Keratinocyte (primary cell): ENCODE results near the gene AADAT. TPM values are rescaled to one million over a fixed set of nuclear protein-coding genes. Genes with fewer than 3 reads are reported as not detected.

Experiments
- DNase-seq: peaks from one replicate; pipeline ENCODE4 v3.0.0-alpha.2; 2011; ENCODE audit warnings: low read depth, missing footprints, low spot score
- FAIRE-seq: peaks from 2 replicates; lab custom pipeline; 2011; peaks lifted over from hg19 to GRCh38; lab: Jason Lieb, UNC
- H2AFZ ChIP-seq: 2 replicates; pipeline ENCODE4 v1.6.0; 2012; ENCODE audit warnings: low read length, control low read depth, inconsistent platforms; ENCODE audit not compliant: control insufficient read depth
- H3K27ac ChIP-seq: 2 replicates; pipeline ENCODE4 v1.5.1; 2011; ENCODE audit warnings: low read length; ENCODE audit not compliant: control insufficient read depth, insufficient read depth
- H3K27me3 ChIP-seq: 3 replicates; pipeline ENCODE4 v1.6.0; 2011; ENCODE audit warnings: low read length; ENCODE audit not compliant: control insufficient read depth, insufficient read depth; ENCODE audit errors: extremely low read depth
- H3K36me3 ChIP-seq, 2 experiments: 2 replicates in 1 of 2; 3 replicates in 1 of 2; pipeline ENCODE4 v1.5.1; 2011; ENCODE audit warnings: low read length in 2 of 2, mild to moderate bottlenecking in 1 of 2; ENCODE audit not compliant: control insufficient read depth in 2 of 2, insufficient read depth in 2 of 2; ENCODE audit errors: extremely low read depth in 1 of 2
- H3K4me1 ChIP-seq: 3 replicates; pipeline ENCODE4 v1.5.1; 2011; ENCODE audit warnings: low read length; ENCODE audit not compliant: control insufficient read depth, insufficient read depth; ENCODE audit errors: extremely low read depth
- H3K4me2 ChIP-seq: 3 replicates; pipeline ENCODE4 v1.6.0; 2011; ENCODE audit warnings: low read depth, low read length; ENCODE audit not compliant: control insufficient read depth, insufficient read depth; ENCODE audit errors: extremely low read depth
- H3K4me3 ChIP-seq, 3 experiments: fragments of 200-600 bp in 1 of 3; sonication (generic) in 1 of 3; 2 replicates in 2 of 3; 3 replicates in 1 of 3; pipeline ENCODE4 v1.5.1; 2011 to 2016; ENCODE audit warnings: low read length in 3 of 3, mild to moderate bottlenecking in 3 of 3, control low read depth in 2 of 3, inconsistent platforms in 1 of 3, low read depth in 1 of 3, mixed read lengths in 1 of 3, mixed run types in 1 of 3, moderate library complexity in 1 of 3; ENCODE audit not compliant: control insufficient read depth in 2 of 3, insufficient read depth in 2 of 3; ENCODE audit errors: extremely low read depth in 1 of 3
- H3K79me2 ChIP-seq: 2 replicates; pipeline ENCODE4 v1.6.0; 2012; ENCODE audit warnings: low read length; ENCODE audit not compliant: control insufficient read depth, insufficient read depth
- H3K9ac ChIP-seq: 3 replicates; pipeline ENCODE4 v1.6.0; 2011; ENCODE audit warnings: low read length; ENCODE audit not compliant: control insufficient read depth, insufficient read depth; ENCODE audit errors: extremely low read depth
- H3K9me1 ChIP-seq: 3 replicates; pipeline ENCODE4 v1.6.0; 2011; ENCODE audit warnings: low read length; ENCODE audit not compliant: control insufficient read depth, insufficient read depth; ENCODE audit errors: extremely low read depth
- H3K9me3 ChIP-seq: 2 replicates; pipeline ENCODE4 v1.5.1; 2012; ENCODE audit warnings: low read depth, low read length; ENCODE audit not compliant: control insufficient read depth
- H4K20me1 ChIP-seq: 3 replicates; pipeline ENCODE4 v1.6.0; 2011; ENCODE audit warnings: low read length; ENCODE audit not compliant: control insufficient read depth, insufficient read depth; ENCODE audit errors: extremely low read depth
- EZH2 ChIP-seq: IDR thresholded peaks from one replicate; pipeline ENCODE4 v1.6.1; 2012; ENCODE audit warnings: inconsistent platforms, mild to moderate bottlenecking, low read length, moderate library complexity
- dilution Hi-C: fragments of 300-500 bp; cut with MboI; formaldehyde crosslinking; loops from one replicate; pipeline ENCODE4 v1.7.0; 2020; ENCODE audit warnings: low sequenced_read_pairs; ENCODE audit not compliant: extremely low pct_ligation_motif_present
- polyA plus RNA-seq, 5 experiments: library from polyadenylated mRNA; depleted of rRNA in 3 of 5; stranded (reverse) in 3 of 5; stranded (forward) in 1 of 5; unstranded in 1 of 5; fragments of >200 nt; gene quantifications; 1 replicate in 1 of 5; 2 replicates in 3 of 5; 3 replicates in 1 of 5; pipeline versions ENCODE4 v1.2.1 to v1.2.3, GENCODE V29; 2011 to 2012; ENCODE audit warnings: missing spikeins in 2 of 5, low read depth in 1 of 5, low replicate concordance in 1 of 5
- TF ChIP-seq, protein P1 (sequence below), 3 experiments: IDR thresholded peaks in 1 of 3; conservative IDR thresholded peaks in 1 of 3; optimal IDR thresholded peaks in 1 of 3; 2 replicates in 2 of 3; 3 replicates in 1 of 3; pipeline versions ENCODE3 to v1.5.1; 2011; ENCODE audit warnings: low read length in 3 of 3, mild to moderate bottlenecking in 3 of 3, moderate library complexity in 2 of 3, control low read depth in 1 of 3, inconsistent platforms in 1 of 3; ENCODE audit not compliant: insufficient read depth in 2 of 3; ENCODE audit errors: extremely low read depth in 1 of 3

Gene AADAT
- polyA plus RNA-seq, 1 donor (not counting 4 experiments of a cell fraction or from before 2014, with no cell fraction given), result 5.2 TPM

DNA sequence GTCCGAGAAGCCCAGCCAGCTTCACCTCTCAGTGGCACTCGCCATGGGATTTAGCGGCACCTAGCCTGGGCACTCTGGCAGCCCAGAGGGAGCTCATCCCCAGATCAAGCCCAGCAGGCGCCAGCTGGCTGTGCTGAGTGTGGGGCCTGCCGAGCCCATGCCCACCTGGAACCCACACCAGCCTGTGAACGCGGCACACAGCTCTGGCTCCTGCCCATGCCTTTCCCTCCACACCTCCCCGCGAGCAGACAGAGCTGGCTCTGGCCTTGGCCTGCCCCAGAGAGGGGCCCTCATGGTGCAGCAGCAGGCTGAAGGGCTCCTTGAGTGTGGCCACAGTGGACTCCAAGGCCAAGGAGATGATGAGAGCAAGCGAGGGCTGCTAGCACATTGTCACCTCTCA, 38.0 kb upstream of the AADAT start:
- FAIRE-seq (no peak), DNase-seq (no peak)
- H3K4me3 ChIP-seq, result no peak overlapping the region
- no peaks in the 10 kb centered on the region for H3K36me3 ChIP-seq
- no peaks in the 10 kb centered on the region for H3K27me3 ChIP-seq
- no peaks in the 10 kb centered on the region for H4K20me1 ChIP-seq
- H3K9me3 ChIP-seq, result no peaks in the 10 kb centered on the region
- H3K4me2 ChIP-seq, result no peak overlapping the region
- H2AFZ ChIP-seq, result no peak overlapping the region
- no peak overlapping the region for H3K27ac ChIP-seq
- no peaks in the 10 kb centered on the region for H3K79me2 ChIP-seq
- no peaks in the 10 kb centered on the region for H3K4me1 ChIP-seq
- dilution Hi-C loops, result no loop called here
- H3K9ac ChIP-seq, result no peak overlapping the region
- H3K9me1 ChIP-seq, result no peaks in the 10 kb centered on the region
- TF ChIP-seq EZH2, result no peak
- TF ChIP-seq, protein P1, sequence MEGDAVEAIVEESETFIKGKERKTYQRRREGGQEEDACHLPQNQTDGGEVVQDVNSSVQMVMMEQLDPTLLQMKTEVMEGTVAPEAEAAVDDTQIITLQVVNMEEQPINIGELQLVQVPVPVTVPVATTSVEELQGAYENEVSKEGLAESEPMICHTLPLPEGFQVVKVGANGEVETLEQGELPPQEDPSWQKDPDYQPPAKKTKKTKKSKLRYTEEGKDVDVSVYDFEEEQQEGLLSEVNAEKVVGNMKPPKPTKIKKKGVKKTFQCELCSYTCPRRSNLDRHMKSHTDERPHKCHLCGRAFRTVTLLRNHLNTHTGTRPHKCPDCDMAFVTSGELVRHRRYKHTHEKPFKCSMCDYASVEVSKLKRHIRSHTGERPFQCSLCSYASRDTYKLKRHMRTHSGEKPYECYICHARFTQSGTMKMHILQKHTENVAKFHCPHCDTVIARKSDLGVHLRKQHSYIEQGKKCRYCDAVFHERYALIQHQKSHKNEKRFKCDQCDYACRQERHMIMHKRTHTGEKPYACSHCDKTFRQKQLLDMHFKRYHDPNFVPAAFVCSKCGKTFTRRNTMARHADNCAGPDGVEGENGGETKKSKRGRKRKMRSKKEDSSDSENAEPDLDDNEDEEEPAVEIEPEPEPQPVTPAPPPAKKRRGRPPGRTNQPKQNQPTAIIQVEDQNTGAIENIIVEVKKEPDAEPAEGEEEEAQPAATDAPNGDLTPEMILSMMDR (optimal IDR thresholded peaks at IDR 0.05 in 1 of 3, IDR thresholded peaks at IDR 0.05 in 1 of 3, conservative IDR thresholded peaks at IDR 0.05 in 1 of 3; ENCODE audit: extremely low read depth in 1 of 3, insufficient read depth in 2 of 3, low read length in 3 of 3), result no peak

DNA sequence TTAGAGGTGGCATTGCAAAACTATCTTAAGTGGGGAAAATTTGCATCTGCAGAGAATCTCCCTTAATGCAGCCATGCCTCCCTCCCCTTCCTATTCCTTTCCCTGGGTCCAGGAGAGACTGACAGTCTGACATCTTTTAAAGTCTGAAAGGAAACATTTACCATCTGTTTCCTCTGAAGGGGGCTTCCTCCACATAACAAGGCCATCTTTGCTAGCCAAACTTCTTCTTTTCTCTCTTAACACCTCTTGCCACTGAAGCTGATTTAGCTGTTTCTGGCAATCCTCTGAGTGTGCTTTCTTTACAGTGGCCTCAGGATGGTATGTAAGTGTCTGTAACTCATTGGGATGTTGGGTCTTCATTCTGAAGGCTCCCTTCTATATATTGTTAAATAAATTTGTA, 34.6 kb upstream of the AADAT start:
- Histone ChIP-seq H3K9ac (no peak overlapping the region), H3K4me3 (no peak overlapping the region), H3K27ac (no peak overlapping the region), H3K79me2 (no peaks in the 10 kb centered on the region), H3K9me1 (no peaks in the 10 kb centered on the region), H4K20me1 (no peaks in the 10 kb centered on the region), H3K36me3 (no peaks in the 10 kb centered on the region), H3K4me1 (no peaks in the 10 kb centered on the region), H3K27me3 (no peaks in the 10 kb centered on the region), H3K9me3 (no peaks in the 10 kb centered on the region), H3K4me2 (no peak overlapping the region), H2AFZ (no peak overlapping the region)
- no peak for TF ChIP-seq EZH2
- TF ChIP-seq, protein P1 (optimal IDR thresholded peaks at IDR 0.05 in 1 of 3, IDR thresholded peaks at IDR 0.05 in 1 of 3, conservative IDR thresholded peaks at IDR 0.05 in 1 of 3; ENCODE audit: extremely low read depth in 1 of 3, insufficient read depth in 2 of 3, low read length in 3 of 3), result no peak
- DNase-seq, result no peak
- dilution Hi-C loops, result no loop called here
- no peak for FAIRE-seq
